Choroid plexus epithelial cell (primary cell): Measurements from ENCODE around the gene VASH2.
A peak's percentile ranks its signal among the peaks of the same experiment; 100 is the strongest.

Source experiments
- DNase-seq: peaks from one replicate; pipeline ENCODE4 v3.0.0-alpha.2; 2010; ENCODE audit warnings: low read depth
- H3K4me3 ChIP-seq: 2 replicates; pipeline ENCODE4 v1.5.1; 2011; ENCODE audit warnings: low read depth, mild to moderate bottlenecking, control low read depth, low read length, moderate library complexity
- CTCF ChIP-seq: conservative IDR thresholded peaks from 2 replicates; pipeline ENCODE4 v1.5.1; 2011; ENCODE audit warnings: low read depth, mild to moderate bottlenecking, control low read depth, inconsistent platforms, low read length, moderate library complexity

VASH2 gene

DNA sequence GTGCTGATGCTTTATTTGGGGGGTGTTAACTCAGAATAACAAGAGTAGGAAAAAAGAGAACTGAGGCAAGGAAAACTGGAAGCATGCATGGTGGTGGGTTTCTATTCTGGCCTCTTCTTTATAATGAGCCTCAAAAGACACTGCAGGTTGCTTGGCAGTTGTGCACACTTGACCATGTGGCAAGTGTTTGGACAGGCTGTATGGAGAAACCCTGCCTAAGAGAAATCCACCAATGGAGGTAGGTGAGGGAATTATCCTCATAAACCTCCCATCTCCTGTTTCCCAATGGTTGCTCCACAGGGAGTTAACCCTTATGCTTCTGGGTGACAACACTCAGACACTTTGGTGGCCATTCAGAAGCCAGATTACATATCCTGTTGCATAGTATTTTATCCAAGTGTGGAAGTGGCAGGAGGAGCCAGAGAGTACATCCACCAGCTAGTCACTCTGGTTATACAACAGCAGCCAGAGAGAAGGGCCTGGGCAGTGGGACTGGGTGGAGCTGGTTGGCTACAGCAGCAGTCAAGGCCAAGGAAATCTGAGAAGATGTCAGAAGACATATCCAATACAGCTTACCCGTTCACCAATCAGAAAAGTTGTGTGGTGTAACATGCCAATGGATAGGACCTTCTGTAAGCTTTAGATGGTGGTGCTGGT, 16.4 kb upstream of the VASH2 start:
- no peak overlapping the region for H3K4me3 ChIP-seq
- no peak for TF ChIP-seq CTCF
- no peak for DNase-seq

- TF ChIP-seq CTCF, result no peak
- no peak overlapping the region for H3K4me3 ChIP-seq
- no peak for DNase-seq
These were observed 14.9 kb upstream of the VASH2 start for GRCh38 chr1:212935387-212935981.

- H3K4me3 ChIP-seq, result no peak overlapping the region
These were observed 13.3 kb upstream of the VASH2 start for GRCh38 chr1:212937034-212937433.

GRCh38 chr1:212938846-212939245, 11.5 kb upstream of the VASH2 start:
- TF ChIP-seq CTCF, result no peak
- DNase-seq, result no peak

More at GRCh38 chr1:212937034-212937433, 13.3 kb upstream of the VASH2 start:
- DNase-seq, result no peak
- no peak for TF ChIP-seq CTCF

DNA sequence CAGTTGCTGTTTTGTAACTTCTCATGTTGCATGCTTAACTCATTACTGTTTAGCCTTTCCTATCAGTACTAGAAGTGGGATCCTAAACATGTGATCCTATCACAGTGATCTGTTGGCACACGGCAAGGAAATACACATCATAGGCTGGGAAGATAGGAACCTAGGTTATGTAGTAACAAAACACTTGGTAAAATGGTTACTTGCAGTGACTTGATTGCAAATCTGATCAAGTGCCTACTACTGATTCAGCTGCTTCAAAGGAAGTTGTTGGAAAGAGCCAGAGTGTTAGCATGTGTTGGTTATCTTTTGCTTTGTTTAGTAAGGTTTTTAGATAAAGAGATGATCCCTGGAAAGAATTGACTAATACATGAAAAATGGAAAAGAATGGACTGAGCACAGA, 8.9 kb upstream of the VASH2 start:
- no peak overlapping the region for H3K4me3 ChIP-seq
- no peak for DNase-seq
- no peak for TF ChIP-seq CTCF

More at GRCh38 chr1:212938846-212939245, 11.5 kb upstream of the VASH2 start:
- no peak overlapping the region for H3K4me3 ChIP-seq

- no peak overlapping the region for H3K4me3 ChIP-seq
- DNase-seq, result peak; percentile 33
- no peak for TF ChIP-seq CTCF
These were observed 7.5 kb upstream of the VASH2 start for GRCh38 chr1:212942679-212943392.
